Gastrocnemius medialis (tissue), 4 donors: ENCODE results near the gene FBXL13.

Source experiments
- CTCF ChIP-seq, 5 experiments: fragments of 450-650 bp in 3 of 5; fragments of 200-600 bp in 2 of 5; sonication (generic) in 2 of 5; IDR thresholded peaks in 4 of 5; conservative IDR thresholded peaks in 1 of 5; 1 replicate in 4 of 5; 2 replicates in 1 of 5; pipeline ENCODE4 v1.5.1; 2016 to 2019; ENCODE audit warnings: antibody characterized with exemption in 5 of 5, mild to moderate bottlenecking in 3 of 5, moderate library complexity in 3 of 5
- POLR2A ChIP-seq, 2 donors: fragments of 450-650 bp; IDR thresholded peaks; one replicate each; pipeline ENCODE4 v1.6.1; 2017; ENCODE audit warnings: antibody characterized with exemption in 2 of 2, mild to moderate bottlenecking in 2 of 2, moderate library complexity in 2 of 2

GRCh38 chr7:102895602-102896001, 179.0 kb downstream of the FBXL13 start:
- TF ChIP-seq CTCF (IDR thresholded peaks at IDR 0.05 in 4 of 5, conservative IDR thresholded peaks at IDR 0.05 in 1 of 5) (no peak), POLR2A (IDR thresholded peaks at IDR 0.05) (no peak)
